Calu3 (cell line): Measurements from ENCODE around the gene HSD3B7. TPM values are rescaled to one million over a fixed set of nuclear protein-coding genes. Genes with fewer than 3 reads are reported as not detected.

Source experiments
- BruUV-seq: library from RNA; stranded (reverse); fragments of 400-500 nt; replicated peaks from 2 replicates; lab custom pipeline; 2021; lab: Mats Ljungman, UMichigan
- CTCF ChIA-PET: fragments of 300-600 bp; sonication (Branson Sonifier 250); formaldehyde crosslinking; loops from one replicate; lab custom pipeline; 2022; ENCODE audit warnings: antibody characterized with exemption; lab: Charles Lee
- DNase-seq: peaks from one replicate; pipeline ENCODE4 v3.0.0; 2022
- H3K27ac Mint-ChIP-seq: one replicate; pipeline ENCODE4 v1.8.0; 2022; ENCODE audit warnings: mixed read lengths; ENCODE audit not compliant: unreplicated experiment
- H3K27me3 Mint-ChIP-seq: one replicate; pipeline ENCODE4 v1.8.0; 2022; ENCODE audit warnings: mixed read lengths; ENCODE audit not compliant: unreplicated experiment
- H3K36me3 Mint-ChIP-seq: one replicate; pipeline ENCODE4 v1.8.0; 2022; ENCODE audit warnings: mild to moderate bottlenecking, moderate library complexity, mixed read lengths; ENCODE audit not compliant: insufficient read depth, unreplicated experiment
- H3K4me1 Mint-ChIP-seq: one replicate; pipeline ENCODE4 v1.8.0; 2022; ENCODE audit warnings: mild to moderate bottlenecking, low read depth, mixed read lengths; ENCODE audit not compliant: unreplicated experiment
- H3K4me3 Mint-ChIP-seq: one replicate; pipeline ENCODE4 v1.8.0; 2022; ENCODE audit warnings: mild to moderate bottlenecking, low read depth, moderate library complexity, mixed read lengths; ENCODE audit not compliant: unreplicated experiment
- H3K9me3 Mint-ChIP-seq: one replicate; pipeline ENCODE4 v1.8.0; 2022; ENCODE audit warnings: low read depth, mixed read lengths; ENCODE audit not compliant: unreplicated experiment
- intact Hi-C: fragments of 100-400 bp; cut with micrococcal nuclease; formaldehyde crosslinking; loops from one replicate; pipeline ENCODE4 v1.10.0; 2022; ENCODE audit not compliant: unreplicated experiment
- total RNA-seq: library from RNA; stranded (reverse); gene quantifications from 2 replicates; pipeline ENCODE4 v1.2.3, GENCODE V29; 2022
- TF ChIP-seq, protein P1 (sequence below): fragments of 200-600 bp; IDR thresholded peaks from one replicate; pipeline ENCODE4 v1.8.0; 2022; ENCODE audit warnings: antibody characterized with exemption; ENCODE audit not compliant: unreplicated experiment

Gene HSD3B7
- total RNA-seq, 1 experiment from 2014 or later = 25.3 TPM

DNA sequence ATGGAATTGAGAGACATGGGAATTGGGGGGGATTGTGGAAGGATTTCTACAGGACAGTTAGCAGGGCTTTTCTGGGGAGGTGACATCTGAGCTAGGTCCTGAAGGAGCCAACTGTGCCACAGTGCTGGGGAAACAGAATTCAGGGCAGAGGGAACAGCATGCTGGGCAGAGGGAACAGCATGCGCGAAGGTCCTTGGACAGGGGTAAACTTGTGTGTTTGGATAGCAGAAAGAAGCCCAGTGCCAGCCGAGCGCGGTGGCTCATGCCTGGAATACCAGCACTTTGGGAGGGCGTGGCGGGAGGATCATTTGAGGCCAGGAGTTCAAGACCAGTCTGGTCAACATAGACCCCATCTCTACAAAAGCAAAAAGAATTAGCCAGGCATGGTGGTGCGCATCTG, 21.6 kb downstream of the HSD3B7 start:
- peaks cover 96% of the 10 kb centered on the region for H3K27me3 Mint-ChIP-seq
- no peaks in the 10 kb centered on the region for H3K9me3 Mint-ChIP-seq
- H3K4me1 Mint-ChIP-seq = peaks cover 13% of the 10 kb centered on the region
- H3K36me3 Mint-ChIP-seq = peaks cover 4% of the 10 kb centered on the region
- no TSS peak for BruUV-seq
- TF ChIP-seq, protein P1, sequence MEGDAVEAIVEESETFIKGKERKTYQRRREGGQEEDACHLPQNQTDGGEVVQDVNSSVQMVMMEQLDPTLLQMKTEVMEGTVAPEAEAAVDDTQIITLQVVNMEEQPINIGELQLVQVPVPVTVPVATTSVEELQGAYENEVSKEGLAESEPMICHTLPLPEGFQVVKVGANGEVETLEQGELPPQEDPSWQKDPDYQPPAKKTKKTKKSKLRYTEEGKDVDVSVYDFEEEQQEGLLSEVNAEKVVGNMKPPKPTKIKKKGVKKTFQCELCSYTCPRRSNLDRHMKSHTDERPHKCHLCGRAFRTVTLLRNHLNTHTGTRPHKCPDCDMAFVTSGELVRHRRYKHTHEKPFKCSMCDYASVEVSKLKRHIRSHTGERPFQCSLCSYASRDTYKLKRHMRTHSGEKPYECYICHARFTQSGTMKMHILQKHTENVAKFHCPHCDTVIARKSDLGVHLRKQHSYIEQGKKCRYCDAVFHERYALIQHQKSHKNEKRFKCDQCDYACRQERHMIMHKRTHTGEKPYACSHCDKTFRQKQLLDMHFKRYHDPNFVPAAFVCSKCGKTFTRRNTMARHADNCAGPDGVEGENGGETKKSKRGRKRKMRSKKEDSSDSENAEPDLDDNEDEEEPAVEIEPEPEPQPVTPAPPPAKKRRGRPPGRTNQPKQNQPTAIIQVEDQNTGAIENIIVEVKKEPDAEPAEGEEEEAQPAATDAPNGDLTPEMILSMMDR = no peak
- CTCF ChIA-PET = interaction anchor here (0.6 kb wide), 1 partner anchor 46 kb away, joined by 3 read pairs; no protein-coding TSS in a partner anchor
- intact Hi-C loops = no loop called here
- DNase-seq = no peak
- H3K4me3 Mint-ChIP-seq = no peak overlapping the region
- no peak overlapping the region for H3K27ac Mint-ChIP-seq

DNA sequence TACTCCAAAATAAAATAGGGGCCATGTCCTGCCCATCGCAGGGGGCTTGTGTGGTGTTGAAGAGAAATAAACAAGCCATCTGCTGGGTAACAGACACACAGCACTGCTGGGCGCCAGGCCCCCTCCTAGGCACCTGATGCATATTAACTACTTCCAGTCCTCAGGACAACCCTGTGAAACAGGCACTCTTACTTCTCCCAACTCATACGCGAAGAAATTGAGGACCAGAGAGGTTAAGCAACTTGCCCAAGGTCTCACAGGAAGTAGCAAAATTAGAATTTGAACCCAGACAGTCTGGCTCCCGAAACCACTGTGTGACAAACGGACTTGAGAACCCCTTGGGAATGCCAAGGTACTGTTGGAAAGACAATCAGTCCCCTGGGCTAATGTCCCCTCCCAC, 22.7 kb downstream of the HSD3B7 start:
- peaks cover 4% of the 10 kb centered on the region for H3K36me3 Mint-ChIP-seq
- no peaks in the 10 kb centered on the region for H3K9me3 Mint-ChIP-seq
- intact Hi-C loops = no loop called here
- BruUV-seq = no TSS peak
- CTCF ChIA-PET = interaction anchor here (1.3 kb wide), 1 partner anchor 23 kb away, joined by 3 read pairs; the partner anchor contains the start of gene HSD3B7
- peaks cover 96% of the 10 kb centered on the region for H3K27me3 Mint-ChIP-seq
- TF ChIP-seq, protein P1 = no peak
- no peak for DNase-seq
- no peak overlapping the region for H3K4me3 Mint-ChIP-seq
- no peak overlapping the region for H3K27ac Mint-ChIP-seq
- peaks cover 13% of the 10 kb centered on the region for H3K4me1 Mint-ChIP-seq

DNA sequence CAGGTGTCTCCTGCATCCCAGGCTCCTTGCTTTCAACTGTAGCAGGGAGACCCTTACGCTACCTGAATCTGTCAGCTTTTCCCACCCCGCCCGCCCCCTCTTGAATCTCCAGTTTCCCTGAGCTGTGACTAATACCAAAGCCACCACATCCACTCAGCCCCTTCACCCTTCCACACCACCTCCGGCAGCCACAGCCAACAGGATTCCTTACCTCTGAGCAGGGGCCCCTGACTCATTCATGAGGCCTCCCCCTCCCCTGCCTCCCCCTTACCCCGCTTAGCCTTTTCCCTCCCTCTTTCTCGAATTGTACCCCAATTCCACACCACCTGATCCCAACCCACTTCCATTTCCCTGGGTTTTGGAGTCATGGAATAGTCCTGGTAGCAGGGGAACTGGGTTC, 23.1 kb downstream of the HSD3B7 start:
- no peak for DNase-seq
- Mint-ChIP-seq H3K27me3 (peaks cover 96% of the 10 kb centered on the region), H3K27ac (no peak overlapping the region), H3K4me1 (peaks cover 13% of the 10 kb centered on the region), H3K9me3 (no peaks in the 10 kb centered on the region), H3K4me3 (no peak overlapping the region), H3K36me3 (peaks cover 4% of the 10 kb centered on the region)
- intact Hi-C loops = no loop called here
- TF ChIP-seq, protein P1 = no peak
- no TSS peak for BruUV-seq
- CTCF ChIA-PET = interaction anchor here (1.1 to 1.3 kb wide), 2 partner anchors 23 to 428 kb away, joined by 3 read pairs; partner anchors contain the start of gene HSD3B7

DNA sequence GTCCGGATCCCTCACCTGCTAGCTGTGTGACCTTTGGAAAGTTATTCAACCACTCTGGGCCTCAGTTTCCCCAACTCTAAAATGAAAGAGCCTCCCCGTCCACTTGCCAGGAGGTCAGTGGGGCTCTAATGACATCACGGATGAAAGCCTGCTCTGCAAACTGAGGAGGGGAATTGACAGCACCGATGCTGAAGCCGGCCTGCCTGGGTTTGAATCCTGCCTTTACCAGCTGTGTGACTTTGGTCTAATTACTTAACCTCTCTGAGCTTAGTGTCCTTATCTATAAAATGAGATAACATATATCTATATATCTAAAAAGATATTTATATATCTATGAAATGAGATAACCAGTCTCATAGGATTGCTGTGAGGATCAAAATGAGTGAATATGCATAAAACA, 23.5 kb downstream of the HSD3B7 start:
- intact Hi-C loops = no loop called here
- H3K36me3 Mint-ChIP-seq = peaks cover 4% of the 10 kb centered on the region
- H3K4me3 Mint-ChIP-seq = no peak overlapping the region
- peaks cover 96% of the 10 kb centered on the region for H3K27me3 Mint-ChIP-seq
- no peak for DNase-seq
- CTCF ChIA-PET = interaction anchor here (1.1 kb wide), 1 partner anchor 428 kb away, joined by 3 read pairs; no protein-coding TSS in a partner anchor
- no peak overlapping the region for H3K27ac Mint-ChIP-seq
- peaks cover 13% of the 10 kb centered on the region for H3K4me1 Mint-ChIP-seq
- BruUV-seq = no TSS peak
- H3K9me3 Mint-ChIP-seq = no peaks in the 10 kb centered on the region
- TF ChIP-seq, protein P1 = no peak
